Vagina (tissue), 2 donors: ENCODE data around the gene GPBP1.

ENCODE experiments used
- POLR2A ChIP-seq, 2 donors: fragments of 450-650 bp; IDR thresholded peaks; one replicate each; pipeline ENCODE4 v1.6.1; 2017; ENCODE audit warnings: antibody characterized with exemption in 2 of 2, mild to moderate bottlenecking in 2 of 2, moderate library complexity in 2 of 2
- POLR2AphosphoS5 ChIP-seq, 2 donors: sonication (generic); formaldehyde crosslinking; IDR thresholded peaks; one replicate each; pipeline ENCODE4 v1.9.0; 2017; ENCODE audit warnings: antibody characterized with exemption in 2 of 2, mild to moderate bottlenecking in 2 of 2, low read depth in 1 of 2; ENCODE audit not compliant: insufficient read depth in 1 of 2
- TF ChIP-seq, protein P1 (sequence below), 3 experiments: fragments of 450-650 bp in 2 of 3; fragments of 200-600 bp in 1 of 3; sonication (generic) in 1 of 3; IDR thresholded peaks; one replicate each; pipeline ENCODE4 v1.5.1; 2017 to 2019; ENCODE audit warnings: antibody characterized with exemption in 3 of 3, mild to moderate bottlenecking in 2 of 3, moderate library complexity in 2 of 3

DNA sequence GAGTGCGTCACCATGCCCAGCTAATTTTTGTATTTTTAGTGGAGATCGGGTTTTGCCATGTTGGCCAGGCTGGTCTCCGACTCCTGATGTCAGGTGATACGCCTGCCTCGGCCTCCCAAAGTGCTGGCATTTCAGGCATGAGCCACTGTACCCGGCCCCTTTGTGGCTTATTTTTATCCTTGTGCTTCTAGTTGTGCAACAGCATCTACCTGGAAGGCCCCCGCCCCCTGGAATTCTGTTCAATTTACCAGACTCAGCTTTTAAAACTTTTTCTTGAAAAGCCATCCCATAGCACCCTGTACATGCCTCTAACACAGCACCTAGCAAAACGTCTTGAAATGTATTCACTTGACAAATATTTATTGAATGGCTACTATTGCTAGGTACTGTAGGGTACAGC, 9.7 kb upstream of the GPBP1 start:
- TF ChIP-seq, protein P1, sequence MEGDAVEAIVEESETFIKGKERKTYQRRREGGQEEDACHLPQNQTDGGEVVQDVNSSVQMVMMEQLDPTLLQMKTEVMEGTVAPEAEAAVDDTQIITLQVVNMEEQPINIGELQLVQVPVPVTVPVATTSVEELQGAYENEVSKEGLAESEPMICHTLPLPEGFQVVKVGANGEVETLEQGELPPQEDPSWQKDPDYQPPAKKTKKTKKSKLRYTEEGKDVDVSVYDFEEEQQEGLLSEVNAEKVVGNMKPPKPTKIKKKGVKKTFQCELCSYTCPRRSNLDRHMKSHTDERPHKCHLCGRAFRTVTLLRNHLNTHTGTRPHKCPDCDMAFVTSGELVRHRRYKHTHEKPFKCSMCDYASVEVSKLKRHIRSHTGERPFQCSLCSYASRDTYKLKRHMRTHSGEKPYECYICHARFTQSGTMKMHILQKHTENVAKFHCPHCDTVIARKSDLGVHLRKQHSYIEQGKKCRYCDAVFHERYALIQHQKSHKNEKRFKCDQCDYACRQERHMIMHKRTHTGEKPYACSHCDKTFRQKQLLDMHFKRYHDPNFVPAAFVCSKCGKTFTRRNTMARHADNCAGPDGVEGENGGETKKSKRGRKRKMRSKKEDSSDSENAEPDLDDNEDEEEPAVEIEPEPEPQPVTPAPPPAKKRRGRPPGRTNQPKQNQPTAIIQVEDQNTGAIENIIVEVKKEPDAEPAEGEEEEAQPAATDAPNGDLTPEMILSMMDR (IDR thresholded peaks at IDR 0.05): no peak
- TF ChIP-seq POLR2A (IDR thresholded peaks at IDR 0.05) (no peak), POLR2AphosphoS5 (IDR thresholded peaks at IDR 0.05; ENCODE audit: insufficient read depth in 1 of 2, low read depth in 1 of 2) (no peak)
